Calu3 (cell line): Measurements from ENCODE around the gene LCLAT1. TPM values are rescaled to one million over a fixed set of nuclear protein-coding genes. Genes with fewer than 3 reads are reported as not detected.

Source experiments
- BruUV-seq: library from RNA; stranded (reverse); fragments of 400-500 nt; replicated peaks from 2 replicates; lab custom pipeline; 2021; lab: Mats Ljungman, UMichigan
- CTCF ChIA-PET: fragments of 300-600 bp; sonication (Branson Sonifier 250); formaldehyde crosslinking; loops from one replicate; lab custom pipeline; 2022; ENCODE audit warnings: antibody characterized with exemption; lab: Charles Lee
- DNase-seq: peaks from one replicate; pipeline ENCODE4 v3.0.0; 2022
- H3K27ac Mint-ChIP-seq: one replicate; pipeline ENCODE4 v1.8.0; 2022; ENCODE audit warnings: mixed read lengths; ENCODE audit not compliant: unreplicated experiment
- H3K27me3 Mint-ChIP-seq: one replicate; pipeline ENCODE4 v1.8.0; 2022; ENCODE audit warnings: mixed read lengths; ENCODE audit not compliant: unreplicated experiment
- H3K36me3 Mint-ChIP-seq: one replicate; pipeline ENCODE4 v1.8.0; 2022; ENCODE audit warnings: mild to moderate bottlenecking, moderate library complexity, mixed read lengths; ENCODE audit not compliant: insufficient read depth, unreplicated experiment
- H3K4me1 Mint-ChIP-seq: one replicate; pipeline ENCODE4 v1.8.0; 2022; ENCODE audit warnings: mild to moderate bottlenecking, low read depth, mixed read lengths; ENCODE audit not compliant: unreplicated experiment
- H3K4me3 Mint-ChIP-seq: one replicate; pipeline ENCODE4 v1.8.0; 2022; ENCODE audit warnings: mild to moderate bottlenecking, low read depth, moderate library complexity, mixed read lengths; ENCODE audit not compliant: unreplicated experiment
- H3K9me3 Mint-ChIP-seq: one replicate; pipeline ENCODE4 v1.8.0; 2022; ENCODE audit warnings: low read depth, mixed read lengths; ENCODE audit not compliant: unreplicated experiment
- CTCF ChIP-seq: fragments of 200-600 bp; IDR thresholded peaks from one replicate; pipeline ENCODE4 v1.8.0; 2022; ENCODE audit warnings: antibody characterized with exemption; ENCODE audit not compliant: unreplicated experiment
- intact Hi-C: fragments of 100-400 bp; cut with micrococcal nuclease; formaldehyde crosslinking; loops from one replicate; pipeline ENCODE4 v1.10.0; 2022; ENCODE audit not compliant: unreplicated experiment
- total RNA-seq: library from RNA; stranded (reverse); gene quantifications from 2 replicates; pipeline ENCODE4 v1.2.3, GENCODE V29; 2022

The LCLAT1 gene
- total RNA-seq, 1 experiment from 2014 or later: 47.6 TPM

GRCh38 chr2:30476636-30477035 lies 29.6 kb downstream of the LCLAT1 start:
- no TSS peak for BruUV-seq
- intact Hi-C loops: no loop called here

GRCh38 chr2:30480703-30481322 lies 33.8 kb downstream of the LCLAT1 start:
- Mint-ChIP-seq H3K36me3 (peaks cover 5% of the 10 kb centered on the region), H3K4me1 (peaks cover 25% of the 10 kb centered on the region), H3K27me3 (no peaks in the 10 kb centered on the region), H3K9me3 (no peaks in the 10 kb centered on the region), H3K4me3 (peak overlapping the region; percentile 63), H3K27ac (peak overlapping the region; percentile 85)
- no peak for TF ChIP-seq CTCF
- peak; percentile 47 for DNase-seq
- intact Hi-C loops: no loop called here
- CTCF ChIA-PET: interaction anchor here (0.6 kb wide), 1 partner anchor 223 kb away, joined by 3 read pairs; no protein-coding TSS in a partner anchor
- BruUV-seq: no TSS peak

More at GRCh38 chr2:30476636-30477035, 29.6 kb downstream of the LCLAT1 start:
- H3K27me3 Mint-ChIP-seq: no peaks in the 10 kb centered on the region
- H3K4me3 Mint-ChIP-seq: no peak overlapping the region
- H3K36me3 Mint-ChIP-seq: peaks cover 5% of the 10 kb centered on the region
- CTCF ChIA-PET: no interaction called here
- H3K9me3 Mint-ChIP-seq: no peaks in the 10 kb centered on the region
- no peak for DNase-seq
- no peak for TF ChIP-seq CTCF
- peaks cover 24% of the 10 kb centered on the region for H3K4me1 Mint-ChIP-seq
- H3K27ac Mint-ChIP-seq: no peak overlapping the region

GRCh38 chr2:30481323-30481800 lies 34.3 kb downstream of the LCLAT1 start:
- H3K27ac Mint-ChIP-seq: peak overlapping the region; percentile 85
- CTCF ChIA-PET: no interaction called here
- intact Hi-C loops: no loop called here

GRCh38 chr2:30482011-30482410 lies 35.0 kb downstream of the LCLAT1 start:
- CTCF ChIA-PET: no interaction called here
- no peaks in the 10 kb centered on the region for H3K27me3 Mint-ChIP-seq
- peaks cover 5% of the 10 kb centered on the region for H3K36me3 Mint-ChIP-seq
- no TSS peak for BruUV-seq
- no peak overlapping the region for H3K4me3 Mint-ChIP-seq
- DNase-seq: no peak
- intact Hi-C loops: no loop called here
- H3K27ac Mint-ChIP-seq: no peak overlapping the region
- H3K4me1 Mint-ChIP-seq: peaks cover 25% of the 10 kb centered on the region
- H3K9me3 Mint-ChIP-seq: no peaks in the 10 kb centered on the region
- TF ChIP-seq CTCF: no peak

More at GRCh38 chr2:30481323-30481800, 34.3 kb downstream of the LCLAT1 start:
- TF ChIP-seq CTCF: no peak
- no peaks in the 10 kb centered on the region for H3K27me3 Mint-ChIP-seq
- no TSS peak for BruUV-seq
- no peaks in the 10 kb centered on the region for H3K9me3 Mint-ChIP-seq
- peaks cover 25% of the 10 kb centered on the region for H3K4me1 Mint-ChIP-seq
- peak overlapping the region; percentile 63 for H3K4me3 Mint-ChIP-seq
- H3K36me3 Mint-ChIP-seq: peaks cover 5% of the 10 kb centered on the region
- DNase-seq: peak; percentile 32
